Measurements from ENCODE around the gene ABCA2.

DNA sequence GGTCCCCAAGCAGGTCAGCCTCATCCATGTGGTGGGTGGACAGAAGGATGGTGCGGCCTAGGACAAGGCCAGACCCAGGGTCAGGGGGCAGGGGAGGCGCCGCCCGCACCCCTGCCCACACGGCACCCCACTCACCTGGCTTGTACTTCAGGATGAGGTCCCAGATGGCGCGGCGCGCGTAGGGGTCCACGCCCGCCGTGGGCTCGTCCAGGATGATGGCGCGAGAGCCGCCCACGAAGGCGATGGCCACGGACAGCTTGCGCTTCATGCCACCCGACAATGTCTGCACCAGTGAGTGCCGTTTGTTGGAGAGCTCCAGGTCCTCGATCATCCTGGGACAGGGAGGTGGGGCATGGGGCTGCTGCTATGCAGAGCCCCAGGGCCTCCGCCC lies 12.5 kb downstream of the ABCA2 start:
- TF ChIP-seq FOXP2 (optimal IDR thresholded peaks at IDR 0.05; ENCODE audit: borderline replicate concordance, extremely low read depth, extremely low read length, insufficient read depth) (no peak), POLR2AphosphoS5 (IDR thresholded peaks at IDR 0.05; ENCODE audit: low read depth, low read length) (no peak)

All from PFSK-1 (cell line).